Adrenal gland (tissue), 12 donors: ENCODE results near the gene HLF. TPM values are rescaled to one million over a fixed set of nuclear protein-coding genes. Genes with fewer than 3 reads are reported as not detected.

ENCODE experiments used
- DNase-seq, 7 donors: peaks; one replicate each; pipeline ENCODE4 v3.0.0-alpha.2; 2019 to 2020
- H3K27ac ChIP-seq, 5 donors: fragments of 200-600 bp; sonication (generic) in 4 of 5; 1 replicate in 3 of 5; 2 replicates in 2 of 5; pipeline versions ENCODE4 v1.5.1 to v1.8.0; 2016 to 2020; ENCODE audit warnings: mild to moderate bottlenecking in 1 of 5
- H3K27me3 ChIP-seq: fragments of 200-600 bp; 2 replicates; pipeline ENCODE4 v1.8.0; 2021
- H3K36me3 ChIP-seq, 2 donors: fragments of 200-600 bp; replicated peaks in 1 of 2; 1 replicate in 1 of 2; 2 replicates in 1 of 2; pipeline versions ENCODE4 v1.5.1 to v1.8.0; 2018 to 2022
- H3K4me1 ChIP-seq, 2 donors: fragments of 200-600 bp; replicated peaks in 1 of 2; 1 replicate in 1 of 2; 2 replicates in 1 of 2; pipeline versions ENCODE4 v1.5.1 to v1.8.0; 2018 to 2021
- H3K4me3 ChIP-seq, 4 donors: fragments of 200-600 bp; sonication (generic) in 3 of 4; one replicate each; pipeline ENCODE4 v1.5.1; 2016 to 2018
- H3K9me3 ChIP-seq, 3 donors: fragments of 200-600 bp; sonication (generic) in 1 of 3; replicated peaks in 1 of 3; 1 replicate in 2 of 3; 2 replicates in 1 of 3; pipeline versions ENCODE4 v1.5.1 to v1.8.0; 2016 to 2021
- CTCF ChIP-seq, 6 experiments: fragments of 450-650 bp in 4 of 6; fragments of 200-600 bp in 2 of 6; sonication (generic) in 1 of 6; IDR thresholded peaks; 1 replicate in 5 of 6; 2 replicates in 1 of 6; pipeline versions ENCODE4 v1.5.1 to v1.8.0; 2016 to 2021; ENCODE audit warnings: antibody characterized with exemption in 6 of 6, mild to moderate bottlenecking in 2 of 6, moderate library complexity in 1 of 6
- POLR2A ChIP-seq, 2 donors: fragments of 450-650 bp; IDR thresholded peaks; one replicate each; pipeline ENCODE4 v1.6.1; 2017; ENCODE audit warnings: antibody characterized with exemption in 2 of 2, mild to moderate bottlenecking in 2 of 2, moderate library complexity in 1 of 2
- WGBS, 4 donors: extraction: QIAGEN DNeasy Blood & Tissue Kit in 2 of 4; methylation state at CpG; one replicate each; pipeline versions ENCODE4 v1.1.5 to v1.1.7; 2013 to 2017; 5-methylcytosine and 5-hydroxymethylcytosine counted together
- intact Hi-C, 2 donors: fragments of 100-400 bp; cut with DNase I; formaldehyde crosslinking; loops; one replicate each; pipeline versions ENCODE4 v1.14.1 to v1.15.0; 2022 to 2023
- polyA plus RNA-seq, 3 donors: library from polyadenylated mRNA; stranded (reverse); fragments of 200-250 nt in 2 of 3; fragments of 350-450 nt in 1 of 3; fragmentation: Illumina TruSeq in 1 of 3; extraction: RNeasy Lipid Tissue Mini Kit (QIAGEN cat#74804) in 1 of 3; gene quantifications; one replicate each; pipeline ENCODE4 v1.2.3, GENCODE V29; 2013 to 2014
- total RNA-seq, 9 donors: library from RNA; depleted of rRNA in 4 of 9; stranded (reverse); fragments of >200 nt in 4 of 9; fragments of 120-200 nt in 1 of 9; fragmentation: NEBNext Ultra II Directional in 1 of 9; extraction: Animal tissue kit (Norgen Biotek cat#: 25700) in 1 of 9; gene quantifications; one replicate each; pipeline versions ENCODE4 v1.1.0 to v1.2.4, GENCODE V29; 2013 to 2023
- donor health status: healthy with polysubstance abuse.
- donor health status: Bipolar disorder and iron deficiency.
- donor health status: DM: yes; HTN: yes; CAD: no.
- donor health status: DM: no; HTN: no; CAD: no.
- donor health status: DM: no; HTN: no; CAD: no.
- donor health status: DM: yes; HTN: yes; CAD: no.

HLF gene
- total and polyA plus RNA-seq, 12 donors = 1.3 to 74.3 (median 27.0) TPM

DNA sequence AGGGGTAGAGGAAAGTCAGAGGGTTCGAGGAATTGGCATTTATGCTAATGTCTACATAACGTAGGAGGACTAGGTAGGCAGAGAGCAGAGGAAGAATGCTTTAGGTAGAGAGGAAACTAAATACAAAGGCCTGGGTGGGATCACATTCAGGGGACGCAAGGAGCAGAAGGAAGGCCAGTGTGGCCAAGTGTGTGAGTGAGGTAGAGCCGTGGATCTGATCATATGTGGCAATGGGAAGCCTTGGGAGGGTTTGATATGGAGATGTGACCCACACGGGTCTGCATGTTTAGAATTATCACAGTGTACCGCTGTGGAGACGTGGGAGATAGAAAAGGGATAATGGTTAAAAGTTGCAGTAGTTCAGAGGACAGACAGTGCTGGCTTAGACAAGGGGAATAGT, 43.1 kb downstream of the HLF start:
- intact Hi-C loops = no loop called here
- no peak for TF ChIP-seq CTCF (IDR thresholded peaks at IDR 0.05)
- TF ChIP-seq POLR2A (IDR thresholded peaks at IDR 0.05) = no peak
- no peak overlapping the region for H3K4me3 ChIP-seq
- 91 to 96% (median 94%) methylated on average over 7 of the region's 7 CpGs for WGBS, 4 donors
- DNase-seq = no peak
- H3K4me1 ChIP-seq = peaks cover 4 to 21% of the 10 kb centered on the region in 2 donors
- H3K9me3 ChIP-seq = no peaks in the 10 kb centered on the region
- H3K36me3 ChIP-seq = no peaks in the 10 kb centered on the region
- H3K27me3 ChIP-seq = no peaks in the 10 kb centered on the region
- no peak overlapping the region for H3K27ac ChIP-seq

DNA sequence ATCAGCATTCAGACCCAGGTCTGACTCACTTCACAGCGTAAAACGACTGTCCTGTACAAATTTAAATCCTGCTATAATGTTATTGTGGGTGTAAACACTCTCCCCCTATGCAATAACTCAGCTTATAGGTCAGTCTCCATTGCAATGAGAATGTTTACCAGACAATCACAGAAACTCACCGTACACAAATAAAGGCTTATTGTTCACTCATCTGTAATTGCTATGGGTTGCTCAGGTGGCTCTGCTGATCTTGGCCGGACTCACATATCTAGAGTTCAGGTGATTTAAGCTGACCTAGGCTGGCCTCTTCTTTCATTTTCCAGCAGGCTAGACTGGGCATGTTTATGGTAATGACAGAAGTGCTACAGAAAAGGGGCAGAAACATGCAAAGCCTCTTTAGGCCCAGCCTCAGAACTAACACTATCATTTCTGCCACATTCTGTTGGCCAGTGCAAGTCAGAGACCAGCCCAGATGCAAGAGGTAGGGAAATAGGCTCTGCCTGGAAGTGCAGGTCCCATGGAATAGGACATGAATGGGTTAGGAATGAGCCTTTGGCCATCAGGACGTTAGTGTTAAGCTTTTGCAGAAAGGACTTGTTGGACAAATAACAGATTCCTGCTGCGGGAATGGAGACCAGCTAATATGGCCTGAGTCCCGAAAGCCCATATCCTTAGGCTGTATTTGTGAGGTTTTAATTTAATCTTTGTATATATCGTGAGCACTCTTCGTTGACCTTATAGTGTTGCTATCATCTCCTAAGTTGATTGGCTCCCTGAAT, 44.0 kb downstream of the HLF start:
- Histone ChIP-seq H3K9me3 (no peaks in the 10 kb centered on the region), H3K4me1 (peaks cover 4 to 12% of the 10 kb centered on the region in 2 donors), H3K4me3 (no peak overlapping the region), H3K27me3 (no peaks in the 10 kb centered on the region), H3K36me3 (no peaks in the 10 kb centered on the region), H3K27ac (no peak overlapping the region)
- 90 to 92% (median 91%) methylated on average over 9 of the region's 9 CpGs for WGBS, 4 donors
- intact Hi-C loops = no loop called here
- TF ChIP-seq CTCF (IDR thresholded peaks at IDR 0.05) (no peak), POLR2A (IDR thresholded peaks at IDR 0.05) (no peak)
- no peak for DNase-seq

- 78 to 95% (median 92%) methylated on average over 7 of the region's 7 CpGs for WGBS, 4 donors
- no peaks in the 10 kb centered on the region for H3K27me3 ChIP-seq
- intact Hi-C loops = loop anchor here in 1 of 2 donors (10.0 kb wide), 1 partner anchor 47 kb away; the partner anchor contains the start of gene HLF
These were observed 47.1 kb downstream of the HLF start for GRCh38 chr17:55311767-55312375.

More at GRCh38 chr17:55311767-55312375, 47.1 kb downstream of the HLF start:
- Histone ChIP-seq H3K36me3 (no peaks in the 10 kb centered on the region), H3K4me3 (no peak overlapping the region), H3K9me3 (no peaks in the 10 kb centered on the region), H3K4me1 (no peaks in the 10 kb centered on the region), H3K27ac (no peak overlapping the region)
- DNase-seq = no peak
- TF ChIP-seq POLR2A (IDR thresholded peaks at IDR 0.05) = no peak
- TF ChIP-seq CTCF (IDR thresholded peaks at IDR 0.05) = no peak
